HG03354 (cell line): ENCODE measurements around the gene LRRC7.
"Not testable (repeated sequence)": the region's sequence is repeated elsewhere in the genome, so short reads cannot be mapped to it uniquely, and the experiment has no call there.

Experiments used
- ATAC-seq: cut with Tn5 transposase; IDR thresholded peaks from one replicate; pipeline ENCODE4 v1.9.1; 2021; ENCODE audit warnings: mild to moderate bottlenecking; ENCODE audit not compliant: unreplicated experiment, poor library complexity, severe bottlenecking

LRRC7 gene

DNA sequence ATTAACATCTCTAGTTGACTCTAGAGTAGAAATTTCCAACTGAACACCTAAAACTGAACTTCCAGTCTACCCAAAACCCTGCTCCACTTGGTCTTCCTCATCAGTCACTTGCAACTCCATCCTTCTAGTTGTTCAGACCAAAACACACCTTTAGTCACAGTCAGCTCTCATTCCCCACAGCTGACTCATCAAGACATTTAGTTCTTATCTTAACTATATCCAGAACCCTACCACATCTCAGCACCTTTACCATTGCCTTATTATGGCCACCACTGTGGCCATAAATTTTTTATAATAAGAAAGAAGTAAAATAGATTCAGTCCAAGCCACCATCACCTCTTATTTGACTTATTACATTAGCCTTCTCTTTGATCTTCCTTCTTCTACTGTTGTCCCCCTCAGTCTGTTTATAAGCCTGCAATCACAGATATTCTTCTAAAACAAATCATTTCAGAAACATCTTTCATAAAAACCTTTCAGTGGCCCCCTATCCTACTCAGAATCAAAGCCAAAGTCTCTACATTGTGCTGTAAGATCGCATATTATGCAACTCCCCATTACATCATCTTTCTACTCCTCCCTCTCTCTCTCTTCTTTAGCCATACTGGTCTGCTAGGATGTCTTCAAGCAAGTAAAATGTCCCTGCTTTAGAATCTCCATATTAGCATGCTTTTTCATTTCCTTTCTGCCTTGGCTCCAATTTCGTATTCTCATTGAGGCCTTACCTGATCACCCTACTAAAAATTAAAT lies 361.8 kb downstream of the LRRC7 start:
- no peak for ATAC-seq

GRCh38 chr1:69930396-69930795 lies 362.7 kb downstream of the LRRC7 start:
- no peak for ATAC-seq

DNA sequence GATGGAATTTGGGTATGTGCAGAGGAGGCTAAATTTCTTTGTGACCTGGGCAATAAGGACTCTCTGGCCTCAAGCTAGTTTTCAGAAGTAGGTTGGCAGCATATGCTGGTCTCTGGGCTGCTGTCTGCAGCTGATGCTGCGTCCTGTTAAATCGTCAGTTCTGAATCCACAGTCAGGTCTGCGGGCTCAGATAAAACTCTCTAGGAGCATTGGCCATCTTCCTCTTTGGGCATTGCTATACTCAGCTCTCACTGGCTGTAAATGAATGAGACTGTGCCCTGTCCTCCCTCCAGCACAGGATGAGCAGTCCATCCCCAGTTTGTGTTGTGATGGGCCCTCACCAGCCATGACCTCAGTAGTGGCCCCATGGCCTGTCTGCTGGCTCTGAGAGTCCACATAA lies 365.0 kb downstream of the LRRC7 start:
- ATAC-seq: no peak

GRCh38 chr1:69940231-69940630 lies 372.5 kb downstream of the LRRC7 start:
- no peak for ATAC-seq

DNA sequence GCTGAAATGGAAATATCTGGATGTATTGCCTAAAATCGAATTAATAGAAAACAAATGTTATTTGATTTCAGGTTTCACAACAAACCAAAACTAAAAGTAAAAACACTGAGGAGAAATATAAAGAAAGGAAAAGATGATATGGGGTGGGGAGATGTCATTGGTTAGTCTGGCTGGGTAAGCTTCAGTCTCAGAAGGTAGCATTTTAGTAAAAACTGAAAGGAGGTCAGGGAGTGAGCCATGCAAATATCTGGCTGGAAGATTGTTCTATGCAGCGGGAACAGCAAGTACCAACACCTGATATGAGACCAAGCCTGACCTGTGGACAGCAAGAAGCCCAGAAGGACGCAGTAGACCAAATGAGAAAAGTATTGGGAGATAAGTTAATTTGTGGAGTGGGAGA lies 373.1 kb downstream of the LRRC7 start:
- no peak for ATAC-seq

DNA sequence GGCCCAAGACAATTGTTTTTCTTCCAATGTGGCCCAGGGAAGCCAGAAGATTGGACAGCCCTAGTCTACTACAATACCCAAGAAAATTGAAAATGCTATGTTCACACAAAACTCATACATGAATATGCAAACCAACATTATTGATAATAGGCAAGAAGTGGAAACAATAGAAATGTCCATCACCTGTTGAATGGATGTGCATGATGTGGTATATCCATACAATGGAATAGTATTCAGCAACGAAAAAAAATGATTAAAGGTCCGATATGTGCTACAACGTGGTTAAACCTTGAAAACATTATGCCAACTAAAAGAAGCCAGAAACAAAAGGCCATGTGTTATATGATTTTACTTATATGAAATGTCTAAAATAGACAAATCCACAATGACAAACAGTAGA lies 375.3 kb downstream of the LRRC7 start:
- no peak for ATAC-seq

DNA sequence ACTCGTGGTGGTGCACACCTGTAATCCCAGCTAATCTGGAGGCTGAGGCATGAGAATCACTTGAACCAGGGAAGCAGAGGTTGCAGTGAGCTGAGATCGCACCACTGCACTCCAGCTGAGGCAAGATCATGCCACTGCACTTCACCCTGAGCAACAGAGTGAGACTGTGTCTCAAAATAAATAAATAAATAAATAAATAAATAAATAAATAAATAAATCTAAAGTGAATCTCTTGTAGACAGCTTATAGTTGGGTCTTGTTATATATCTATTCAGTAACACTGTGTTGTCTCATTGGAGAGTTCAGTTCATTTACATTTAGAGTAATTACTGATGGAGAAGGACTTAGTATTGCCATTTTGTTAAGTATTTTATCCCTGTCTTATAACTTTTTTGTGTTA lies 379.2 kb downstream of the LRRC7 start:
- no peak for ATAC-seq

DNA sequence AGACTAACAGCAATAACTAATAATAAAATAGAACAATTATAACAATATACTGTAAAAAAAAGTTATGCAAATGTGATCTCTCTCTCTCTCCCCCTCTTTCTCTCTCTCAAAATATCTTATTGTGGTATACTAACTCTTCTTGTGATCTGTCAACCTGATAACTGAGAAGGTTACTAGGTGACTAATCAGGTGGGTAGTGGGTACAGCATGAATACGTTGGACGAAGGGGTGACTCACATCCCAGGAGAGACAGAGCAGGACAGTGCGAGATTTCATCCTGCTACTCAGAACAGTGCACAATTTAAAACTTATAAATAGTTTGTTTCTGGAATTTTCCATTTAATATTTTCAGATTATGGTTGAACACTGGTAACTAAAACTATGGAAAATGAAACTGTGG lies 380.1 kb downstream of the LRRC7 start:
- ATAC-seq: peak; percentile 63

DNA sequence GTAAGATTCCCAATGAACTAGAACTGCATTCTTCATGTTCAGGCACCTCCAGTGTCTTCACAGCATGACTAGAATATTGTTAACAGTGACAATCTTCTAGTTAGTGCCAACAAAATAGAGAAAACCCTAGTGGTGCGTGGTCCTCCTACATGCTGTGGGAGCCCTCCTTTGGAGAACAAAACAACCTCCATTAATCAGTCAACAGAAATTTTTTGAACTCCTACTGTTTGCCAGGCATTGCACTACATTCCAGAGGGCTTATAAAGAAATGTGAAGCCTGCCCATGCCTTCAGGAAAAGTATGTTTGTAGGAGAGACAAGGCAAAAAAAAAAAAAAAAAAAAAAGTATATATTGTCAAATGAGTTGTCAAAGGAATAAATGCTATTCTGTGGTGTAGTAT lies 385.0 kb downstream of the LRRC7 start:
- no peak for ATAC-seq

DNA sequence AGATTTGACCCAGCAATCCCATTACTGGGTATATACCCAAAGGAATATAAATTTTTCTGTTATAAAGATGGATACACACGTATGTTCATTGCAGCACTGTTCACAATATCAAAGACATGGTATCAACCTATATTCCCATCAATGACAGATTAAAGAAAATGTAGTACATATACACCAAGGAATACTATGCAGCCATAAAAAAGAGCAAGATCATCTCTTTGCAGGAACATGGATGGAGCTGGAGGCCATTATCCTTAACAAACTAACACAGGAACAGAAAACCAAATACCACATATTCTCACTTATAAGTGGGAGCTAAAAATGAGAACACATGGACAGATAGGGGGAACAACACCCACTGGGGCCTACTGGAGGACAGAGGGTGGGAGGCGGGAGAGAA lies 394.7 kb downstream of the LRRC7 start:
- not testable (repeated sequence) for ATAC-seq

GRCh38 chr1:69967245-69967766 lies 399.6 kb downstream of the LRRC7 start:
- ATAC-seq: peak; percentile 47

- ATAC-seq: no peak
These were observed 409.2 kb downstream of the LRRC7 start for GRCh38 chr1:69976896-69977295.

- no peak for ATAC-seq
These were observed 415.3 kb downstream of the LRRC7 start for GRCh38 chr1:69982992-69983391.

DNA sequence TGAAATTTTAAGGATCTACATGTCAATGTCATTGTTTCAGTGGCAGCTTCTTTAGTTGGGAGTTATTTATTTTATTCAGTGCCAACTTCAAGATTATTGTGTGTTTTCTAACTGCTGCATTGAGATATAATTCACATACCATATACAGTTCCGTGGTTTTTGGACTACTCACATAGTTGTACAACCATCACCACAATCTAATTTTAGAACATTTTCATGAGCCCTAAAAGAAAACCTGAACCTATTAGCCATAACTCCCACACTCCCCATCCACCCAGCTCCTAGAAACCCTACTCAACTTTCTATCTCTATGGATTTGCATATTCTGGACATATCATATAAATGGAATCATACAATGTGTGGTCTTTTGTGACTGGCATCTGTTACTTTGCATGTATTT lies 417.7 kb downstream of the LRRC7 start:
- ATAC-seq: no peak

DNA sequence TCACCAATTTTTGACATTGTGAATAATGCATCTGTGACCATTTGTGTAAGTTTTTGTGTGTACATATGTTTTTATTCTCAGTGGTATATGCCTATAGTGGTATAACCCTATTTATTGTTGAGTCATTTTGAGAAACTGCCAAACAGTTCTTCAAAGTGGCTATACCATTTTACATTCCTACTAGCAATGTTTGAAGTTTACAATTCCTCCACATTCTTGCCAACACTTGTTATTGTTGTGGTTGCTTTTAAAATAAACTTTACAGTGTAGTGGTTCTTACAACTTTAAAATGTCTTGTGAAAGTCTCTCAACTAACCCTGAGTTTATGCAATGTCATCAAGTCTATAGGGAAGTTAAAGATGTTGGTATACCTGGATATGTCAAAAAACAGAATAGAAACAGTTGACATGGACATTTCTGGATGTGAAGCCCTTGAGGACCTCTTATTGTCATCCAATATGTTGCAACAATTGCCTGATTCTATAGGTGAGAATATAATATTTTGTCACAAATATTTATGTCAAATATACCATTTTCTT lies 418.2 kb downstream of the LRRC7 start:
- ATAC-seq: no peak

DNA sequence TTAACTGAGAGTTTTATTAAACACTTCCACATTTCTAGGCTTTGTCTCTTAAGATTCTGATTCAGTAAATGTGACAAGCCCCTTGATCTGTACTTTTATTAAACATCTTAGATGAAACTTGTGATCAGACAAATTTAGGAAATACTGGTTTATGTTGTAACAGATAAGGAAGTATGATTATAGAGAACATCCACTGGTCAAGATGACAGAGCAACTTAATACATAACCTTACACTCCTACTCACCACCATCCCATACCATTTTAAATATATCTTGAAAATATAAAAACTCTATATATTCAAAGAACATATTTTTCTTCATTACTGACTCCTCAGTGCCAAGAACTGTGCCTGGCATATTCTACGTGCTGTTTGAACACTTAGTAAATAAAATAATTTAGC lies 420.2 kb downstream of the LRRC7 start:
- no peak for ATAC-seq

- no peak for ATAC-seq
These were observed 423.9 kb downstream of the LRRC7 start for GRCh38 chr1:69991644-69992043.

DNA sequence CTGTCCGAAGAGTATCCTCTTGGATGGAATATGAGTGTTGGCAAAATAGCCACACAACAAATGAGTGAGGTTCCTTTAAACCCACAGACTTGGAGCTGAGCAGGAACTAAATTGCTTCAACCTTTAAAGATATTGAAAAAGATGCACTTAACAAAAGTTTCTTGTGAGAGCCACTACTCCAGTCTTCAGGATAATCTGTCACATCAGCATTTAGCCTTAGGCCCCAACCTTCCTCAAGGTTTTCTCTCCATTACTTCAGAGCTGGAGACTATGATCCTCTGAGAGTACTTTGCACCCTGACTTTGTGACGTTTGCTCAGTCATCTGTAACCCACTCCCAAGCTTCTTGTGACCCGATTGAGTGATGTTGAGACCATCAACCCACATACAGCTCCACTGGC lies 424.9 kb downstream of the LRRC7 start:
- ATAC-seq: no peak

DNA sequence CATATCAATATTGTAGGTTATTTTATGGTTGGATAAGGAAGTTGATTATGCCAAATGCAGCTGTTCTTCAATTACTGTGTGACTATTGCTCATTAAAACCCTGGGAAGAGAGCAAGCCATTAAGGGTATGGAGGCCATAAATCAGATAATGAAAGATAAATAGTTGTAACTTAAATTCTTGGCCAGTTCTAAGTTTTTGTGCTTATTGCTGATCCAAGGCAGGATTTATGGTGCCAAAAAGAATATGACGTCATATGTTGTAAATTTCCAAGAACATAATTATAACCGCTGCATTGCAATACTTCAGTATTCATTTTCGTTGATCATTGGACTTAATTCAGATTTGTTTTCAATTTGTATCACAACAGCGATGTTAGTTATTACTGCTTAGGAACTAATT lies 426.1 kb downstream of the LRRC7 start:
- no peak for ATAC-seq

DNA sequence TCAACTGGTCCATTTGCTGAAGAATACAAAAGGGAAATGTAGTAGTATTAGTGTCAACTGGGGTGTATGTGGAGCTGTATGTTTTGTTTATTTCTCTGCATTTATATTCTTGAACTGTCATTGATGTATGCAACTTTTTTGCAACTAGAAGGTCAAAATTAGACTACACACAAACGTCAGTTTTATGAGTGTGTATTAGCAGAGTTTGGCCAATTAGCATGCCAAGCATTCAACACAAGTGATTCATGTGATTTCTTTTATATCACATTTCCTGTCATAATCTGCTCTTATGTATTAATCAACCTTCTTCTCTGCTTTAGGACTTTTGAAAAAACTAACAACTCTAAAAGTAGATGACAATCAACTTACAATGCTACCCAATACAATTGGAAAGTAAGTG lies 426.5 kb downstream of the LRRC7 start:
- ATAC-seq: no peak

- ATAC-seq: no peak
These were observed 431.1 kb downstream of the LRRC7 start for GRCh38 chr1:69998847-69999246.
